ENCODE results near the gene OR52W1.

Gene OR52W1

GRCh38 chr11:6199174-6199810 is at the start of gene OR52W1:
TSS of gene OR52W1 (plus strand) at chr11:6199224. CDS start at chr11:6199224, 0 bp downstream.
- DNase-seq (ENCODE audit: low read depth) = no peak

- no peak for DNase-seq (ENCODE audit: low read depth)
These were observed 47.9 kb upstream of the OR52W1 start for GRCh38 chr11:6151117-6151516.

- no peak for DNase-seq (ENCODE audit: low read depth)
These were observed 46.9 kb upstream of the OR52W1 start for GRCh38 chr11:6152126-6152525.

- DNase-seq (ENCODE audit: low read depth) = no peak
These were observed 42.2 kb upstream of the OR52W1 start for GRCh38 chr11:6156628-6157359.

- no peak for DNase-seq (ENCODE audit: low read depth)
These were observed 28.8 kb upstream of the OR52W1 start, which contains the start of gene OR52B2 for GRCh38 chr11:6170226-6170625. TSS of gene OR52B2 (minus strand) at chr11:6170326. CDS start at chr11:6170326, 0 bp downstream.

GRCh38 chr11:6175440-6175839 is 23.6 kb upstream of the OR52W1 start:
- no peak for DNase-seq (ENCODE audit: low read depth)

- no peak for DNase-seq (ENCODE audit: low read depth)
These were observed 7.3 kb upstream of the OR52W1 start for GRCh38 chr11:6191742-6192141.

GRCh38 chr11:6194065-6194581 is 4.9 kb upstream of the OR52W1 start:
- no peak for DNase-seq (ENCODE audit: low read depth)

GRCh38 chr11:6196396-6196795 is 2.6 kb upstream of the OR52W1 start:
- no peak for DNase-seq (ENCODE audit: low read depth)

GRCh38 chr11:6197466-6198200 is 1.4 kb upstream of the OR52W1 start:
- no peak for DNase-seq (ENCODE audit: low read depth)

GRCh38 chr11:6200975-6201374 is 2.0 kb downstream of the OR52W1 start:
- DNase-seq (ENCODE audit: low read depth) = no peak

- DNase-seq (ENCODE audit: low read depth) = no peak
These were observed 2.5 kb downstream of the OR52W1 start for GRCh38 chr11:6201481-6201880.

GRCh38 chr11:6202041-6202440 is 3.0 kb downstream of the OR52W1 start:
- no peak for DNase-seq (ENCODE audit: low read depth)

- DNase-seq (ENCODE audit: low read depth) = no peak
These were observed 4.3 kb downstream of the OR52W1 start for GRCh38 chr11:6203327-6203726.

GRCh38 chr11:6204706-6205105 is 5.7 kb downstream of the OR52W1 start:
- DNase-seq (ENCODE audit: low read depth) = no peak

GRCh38 chr11:6205366-6205765 is 6.3 kb downstream of the OR52W1 start, which contains the start of gene C11orf42:
TSS of gene C11orf42 (plus strand) at chr11:6205557. CDS start at chr11:6205616, 59 bp downstream.
- no peak for DNase-seq (ENCODE audit: low read depth)

GRCh38 chr11:6206456-6207180 is 7.6 kb downstream of the OR52W1 start:
- no peak for DNase-seq (ENCODE audit: low read depth)

GRCh38 chr11:6209801-6210200 is 10.8 kb downstream of the OR52W1 start:
- no peak for DNase-seq (ENCODE audit: low read depth)

GRCh38 chr11:6210274-6210955 is 11.4 kb downstream of the OR52W1 start:
- no peak for DNase-seq (ENCODE audit: low read depth)

GRCh38 chr11:6214530-6214929 is 15.5 kb downstream of the OR52W1 start:
- no peak for DNase-seq (ENCODE audit: low read depth)

GRCh38 chr11:6216501-6216900 is 17.5 kb downstream of the OR52W1 start:
- DNase-seq (ENCODE audit: low read depth) = no peak

Measured in stimulated activated CD8-positive, alpha-beta memory T cell treated with anti-CD3 and anti-CD28 coated beads, Interleukin-15, amount 100 ng/mL, for 24 hours (primary cell).